SK-N-SH (cell line): ENCODE data around the gene HSPA12A. TPM values are rescaled to one million over a fixed set of nuclear protein-coding genes. Genes with fewer than 3 reads are reported as not detected.

Source experiments
- CTCF ChIA-PET: fragments of 300-600, 350-600 bp; formaldehyde crosslinking; extraction: SDS; loops from one replicate; lab custom pipeline; 2021; lab: Yijun Ruan, JAX
- POLR2A ChIA-PET: fragments of 350-600 bp; sonication (Branson Sonifier 250); formaldehyde crosslinking; extraction: SDS; loops from one replicate; lab custom pipeline; 2020; ENCODE audit warnings: antibody characterized with exemption, inconsistent platforms; lab: Yijun Ruan, JAX
- DNase-seq: peaks from one replicate; pipeline ENCODE4 v3.0.0; 2012
- H2AFZ ChIP-seq: fragments of 200-600 bp; sonication (generic); 2 replicates; pipeline ENCODE4 v1.8.1; 2016; ENCODE audit warnings: antibody characterized with exemption, mild to moderate bottlenecking, low read depth
- H3F3A ChIP-seq: fragments of 200-600 bp; sonication (generic); replicated peaks from 2 replicates; pipeline ENCODE3; 2016; ENCODE audit warnings: antibody characterized with exemption, mild to moderate bottlenecking; ENCODE audit not compliant: insufficient read depth
- H3K27ac ChIP-seq, 2 experiments: fragments of 200-500 bp in 1 of 2; fragments of 200-600 bp in 1 of 2; sonication (Bioruptor generic) in 1 of 2; sonication (generic), shearing (Covaris generic) in 1 of 2; 2 replicates each; pipeline versions ENCODE4 v1.5.1 to v1.6.1; 2014 to 2016; ENCODE audit warnings: low read depth in 2 of 2, inconsistent platforms in 1 of 2, low read length in 1 of 2, mild to moderate bottlenecking in 1 of 2, mixed read lengths in 1 of 2
- H3K27me3 ChIP-seq: fragments of 200-600 bp; sonication (generic), shearing (Covaris generic); 2 replicates; pipeline ENCODE4 v1.6.1; 2016; ENCODE audit warnings: mixed run types; ENCODE audit not compliant: insufficient read depth
- H3K36me3 ChIP-seq, 2 experiments: fragments of 200-500 bp in 1 of 2; fragments of 200-600 bp in 1 of 2; sonication (Bioruptor generic) in 1 of 2; sonication (generic) in 1 of 2; replicated peaks in 1 of 2; 2 replicates each; pipeline versions ENCODE3 to v1.5.1; 2014 to 2016; ENCODE audit warnings: low read length in 1 of 2, mild to moderate bottlenecking in 1 of 2; ENCODE audit not compliant: insufficient read depth in 2 of 2, control insufficient read depth in 1 of 2
- H3K4me1 ChIP-seq, 2 experiments: fragments of 200-500 bp in 1 of 2; fragments of 200-600 bp in 1 of 2; sonication (Bioruptor generic) in 1 of 2; sonication (generic), shearing (Covaris generic) in 1 of 2; 2 replicates each; pipeline versions ENCODE4 v1.5.1 to v1.6.1; 2014 to 2016; ENCODE audit warnings: low read depth in 1 of 2, low read length in 1 of 2, mixed run types in 1 of 2; ENCODE audit not compliant: insufficient read depth in 2 of 2, control insufficient read depth in 1 of 2
- H3K4me2 ChIP-seq: fragments of 200-600 bp; sonication (generic), shearing (Covaris generic); 2 replicates; pipeline ENCODE4 v1.6.1; 2017; ENCODE audit warnings: mixed run types
- H3K4me3 ChIP-seq, 2 experiments: fragments of 200-500 bp in 1 of 2; fragments of 200-600 bp in 1 of 2; sonication (Bioruptor generic) in 1 of 2; sonication (generic), shearing (Covaris generic) in 1 of 2; 2 replicates each; pipeline versions ENCODE4 v1.5.1 to v1.8.1; 2014 to 2016; ENCODE audit warnings: low read depth in 2 of 2, inconsistent platforms in 1 of 2, low read length in 1 of 2, mild to moderate bottlenecking in 1 of 2, mixed read lengths in 1 of 2, moderate library complexity in 1 of 2
- H3K79me2 ChIP-seq: fragments of 200-600 bp; sonication (generic); 2 replicates; pipeline ENCODE4 v1.8.1; 2017; ENCODE audit warnings: mild to moderate bottlenecking; ENCODE audit not compliant: insufficient read depth
- H3K9ac ChIP-seq: fragments of 200-600 bp; sonication (generic); 2 replicates; pipeline ENCODE4 v1.6.1; 2017; ENCODE audit warnings: mixed run types
- H3K9me2 ChIP-seq: fragments of 200-600 bp; sonication (generic); 2 replicates; pipeline ENCODE4 v1.6.1; 2017; ENCODE audit warnings: mixed run types
- H3K9me3 ChIP-seq: fragments of 200-600 bp; sonication (generic); 2 replicates; pipeline ENCODE4 v1.6.1; 2017; ENCODE audit warnings: mixed run types, mild to moderate bottlenecking, moderate library complexity
- H4K20me1 ChIP-seq: fragments of 200-600 bp; sonication (generic); 2 replicates; pipeline ENCODE4 v1.6.1; 2017; ENCODE audit warnings: mild to moderate bottlenecking, mixed run types; ENCODE audit not compliant: insufficient read depth
- CTCF ChIP-seq: fragments of 200-600 bp; sonication (generic); IDR thresholded peaks from 2 replicates; pipeline ENCODE4 v1.6.1; 2017; ENCODE audit warnings: antibody characterized with exemption, mild to moderate bottlenecking, moderate library complexity
- ELF1 ChIP-seq: IDR thresholded peaks from 2 replicates; pipeline ENCODE4 v1.4.0; 2012
- EP300 ChIP-seq, 2 experiments: IDR thresholded peaks; 2 replicates each; pipeline versions ENCODE4 v1.4.0 to v1.6.1; 2012; ENCODE audit warnings: borderline replicate concordance in 1 of 2, low read depth in 1 of 2, low read length in 1 of 2
- GABPA ChIP-seq: IDR thresholded peaks from 2 replicates; pipeline ENCODE4 v1.4.0; 2012; ENCODE audit warnings: low read depth, mild to moderate bottlenecking
- GATA2 ChIP-seq: sonication (generic); formaldehyde crosslinking; IDR thresholded peaks from 2 replicates; pipeline ENCODE4 v1.5.0; 2020; ENCODE audit warnings: mild to moderate bottlenecking, missing genetic modification reagents
- JUND ChIP-seq: IDR thresholded peaks from 2 replicates; pipeline ENCODE4 v1.4.0; 2012
- NFIC ChIP-seq: IDR thresholded peaks from 2 replicates; pipeline ENCODE4 v1.4.0; 2012; ENCODE audit warnings: borderline replicate concordance
- POLR2AphosphoS5 ChIP-seq: IDR thresholded peaks from 2 replicates; pipeline ENCODE4 v1.6.1; 2012; ENCODE audit warnings: low read depth, low read length
- RFX5 ChIP-seq: IDR thresholded peaks from 2 replicates; pipeline ENCODE4 v1.6.1; 2012; ENCODE audit warnings: mild to moderate bottlenecking, improper control_type of control experiment, low read length
- RXRA ChIP-seq: IDR thresholded peaks from 2 replicates; pipeline ENCODE4 v1.4.0; 2012; ENCODE audit warnings: low read depth, mild to moderate bottlenecking, borderline replicate concordance
- SIN3A ChIP-seq: IDR thresholded peaks from 2 replicates; pipeline ENCODE4 v1.6.1; 2012; ENCODE audit warnings: low read depth, mild to moderate bottlenecking, low read length, moderate library complexity, borderline replicate concordance
- SMC3 ChIP-seq: IDR thresholded peaks from 2 replicates; pipeline ENCODE4 v1.6.1; 2012; ENCODE audit warnings: low read depth, low read length, improper control_type of control experiment
- TCF12 ChIP-seq: IDR thresholded peaks from 2 replicates; pipeline ENCODE4 v1.4.0; 2012
- TEAD4 ChIP-seq: IDR thresholded peaks from 2 replicates; pipeline ENCODE4 v1.4.0; 2012; ENCODE audit warnings: mild to moderate bottlenecking, borderline replicate concordance; ENCODE audit not compliant: insufficient read depth
- USF1 ChIP-seq: IDR thresholded peaks from 2 replicates; pipeline ENCODE4 v1.4.0; 2012; ENCODE audit warnings: low read depth, borderline replicate concordance
- YY1 ChIP-seq: IDR thresholded peaks from 2 replicates; pipeline ENCODE4 v1.4.0; 2012; ENCODE audit warnings: low read depth, mild to moderate bottlenecking
- WGBS: methylation state at CpG from one replicate; pipeline ENCODE4 v1.1.6; 2017; ENCODE audit warnings: low lambda C conversion rate; 5-methylcytosine and 5-hydroxymethylcytosine counted together
- polyA plus RNA-seq, 3 experiments: library from polyadenylated mRNA; depleted of rRNA; stranded (reverse); fragments of >200 nt; gene quantifications; 2 replicates each; pipeline ENCODE4 v1.2.3, GENCODE V29; 2012
- TF ChIP-seq, protein P1 (sequence below): IDR thresholded peaks from 2 replicates; pipeline ENCODE4 v1.4.0; 2012; ENCODE audit warnings: low read depth, borderline replicate concordance
- TF ChIP-seq, protein P2 (sequence below): IDR thresholded peaks from 2 replicates; pipeline ENCODE4; 2012

The HSPA12A gene
- polyA plus RNA-seq, 1 of the 3 experiments (the other 2 are of a cell fraction): 2.9 TPM

DNA sequence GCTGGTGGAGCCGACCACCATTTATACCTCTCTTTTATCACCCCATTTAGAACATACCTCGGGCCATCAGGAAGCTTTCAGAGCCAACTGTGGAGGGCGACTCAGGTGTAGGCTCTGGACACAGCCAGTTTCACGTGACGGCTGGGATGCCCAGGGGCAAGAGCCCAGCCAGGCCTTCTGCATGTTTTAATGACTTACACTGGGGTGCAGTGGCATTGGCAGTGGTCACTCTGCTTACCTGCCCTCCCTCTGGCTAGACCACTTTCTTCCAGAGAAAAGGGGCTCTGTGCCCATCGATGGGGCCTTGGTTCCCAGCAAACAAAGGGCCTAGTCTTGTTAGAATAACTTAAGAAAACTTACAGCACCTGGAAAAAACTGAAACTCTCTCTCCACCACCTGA lies 71.7 kb downstream of the HSPA12A start (continued):
- no peak for TF ChIP-seq RFX5
- TF ChIP-seq EP300 (IDR thresholded peaks at IDR 0.05; ENCODE audit: borderline replicate concordance in 1 of 2, low read depth in 1 of 2, low read length in 1 of 2): no peak
- TF ChIP-seq JUND: no peak
- no peak for TF ChIP-seq GABPA
- no peak for TF ChIP-seq SMC3
- TF ChIP-seq, protein P1, sequence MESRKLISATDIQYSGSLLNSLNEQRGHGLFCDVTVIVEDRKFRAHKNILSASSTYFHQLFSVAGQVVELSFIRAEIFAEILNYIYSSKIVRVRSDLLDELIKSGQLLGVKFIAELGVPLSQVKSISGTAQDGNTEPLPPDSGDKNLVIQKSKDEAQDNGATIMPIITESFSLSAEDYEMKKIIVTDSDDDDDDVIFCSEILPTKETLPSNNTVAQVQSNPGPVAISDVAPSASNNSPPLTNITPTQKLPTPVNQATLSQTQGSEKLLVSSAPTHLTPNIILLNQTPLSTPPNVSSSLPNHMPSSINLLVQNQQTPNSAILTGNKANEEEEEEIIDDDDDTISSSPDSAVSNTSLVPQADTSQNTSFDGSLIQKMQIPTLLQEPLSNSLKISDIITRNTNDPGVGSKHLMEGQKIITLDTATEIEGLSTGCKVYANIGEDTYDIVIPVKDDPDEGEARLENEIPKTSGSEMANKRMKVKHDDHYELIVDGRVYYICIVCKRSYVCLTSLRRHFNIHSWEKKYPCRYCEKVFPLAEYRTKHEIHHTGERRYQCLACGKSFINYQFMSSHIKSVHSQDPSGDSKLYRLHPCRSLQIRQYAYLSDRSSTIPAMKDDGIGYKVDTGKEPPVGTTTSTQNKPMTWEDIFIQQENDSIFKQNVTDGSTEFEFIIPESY: no peak

DNA sequence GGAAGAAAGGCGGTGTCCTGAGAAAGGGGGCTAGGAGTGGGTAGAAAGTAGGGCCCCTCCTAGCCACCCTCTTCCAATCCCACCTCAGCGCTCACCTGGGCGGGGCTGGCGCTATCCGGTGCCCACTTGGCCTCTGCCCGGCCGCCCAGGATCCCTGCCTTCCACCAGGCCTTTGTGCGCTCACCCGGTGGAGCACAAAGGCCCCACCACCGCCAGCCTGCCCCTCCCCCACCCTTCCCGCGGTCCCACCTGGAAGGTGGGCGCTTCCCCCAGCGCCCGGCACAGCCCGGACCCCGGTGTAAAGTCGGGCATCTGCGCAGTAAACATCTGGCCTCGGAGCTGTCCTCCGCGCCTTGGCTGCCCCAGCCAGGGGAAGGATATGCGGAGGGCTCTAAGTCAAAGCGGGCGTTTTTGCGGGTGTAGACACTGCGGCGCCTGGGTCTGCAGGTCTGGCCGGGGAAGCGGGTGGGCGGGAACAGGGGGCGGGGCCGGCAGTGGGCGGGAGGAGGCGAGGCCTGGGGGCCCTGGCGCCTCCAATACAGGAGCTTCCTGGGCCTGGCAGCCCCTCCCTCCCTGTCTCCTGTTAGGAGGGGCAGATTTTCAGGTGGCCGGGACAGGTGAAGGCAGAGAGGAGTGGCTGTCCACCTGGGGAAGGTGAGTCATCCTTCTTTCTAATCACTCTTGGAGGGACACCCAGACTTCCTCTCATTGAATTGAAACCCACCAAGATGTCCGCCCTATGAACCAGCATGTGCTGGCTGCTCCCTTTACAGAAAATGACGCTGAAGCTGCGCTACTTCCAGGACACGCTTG lies 72.3 kb downstream of the HSPA12A start:
- Histone ChIP-seq H3F3A (no peaks in the 10 kb centered on the region), H3K4me3 (no peak overlapping the region), H3K9me2 (no peaks in the 10 kb centered on the region), H3K9ac (no peak overlapping the region), H3K27ac (no peak overlapping the region), H3K4me2 (no peak overlapping the region), H3K79me2 (no peaks in the 10 kb centered on the region), H3K9me3 (no peaks in the 10 kb centered on the region), H4K20me1 (no peaks in the 10 kb centered on the region), H2AFZ (no peak overlapping the region), H3K27me3 (no peaks in the 10 kb centered on the region), H3K36me3 (no peaks in the 10 kb centered on the region), H3K4me1 (peaks cover 4 to 11% of the 10 kb centered on the region in 2 experiments; a peak in 2 of 4 replicates)
- 94% methylated on average over 12 of the region's 41 CpGs for WGBS
- DNase-seq: peak; percentile 77
- ChIA-PET POLR2A (no interaction called here), CTCF (interaction anchor here (1.1 kb wide), 1 partner anchor 16 kb away, joined by 3 read pairs; no protein-coding TSS in a partner anchor)
- TF ChIP-seq JUND: no peak
- TF ChIP-seq TCF12: no peak
- no peak for TF ChIP-seq USF1

- H3K9ac ChIP-seq: no peak overlapping the region
- ChIA-PET CTCF (interaction anchor here (0.6 to 1.7 kb wide), 4 partner anchors 8 to 505 kb away, joined by 3 to 7 read pairs (median 3); no protein-coding TSS in a partner anchor), POLR2A (no interaction called here)
- TF ChIP-seq, protein P2, sequence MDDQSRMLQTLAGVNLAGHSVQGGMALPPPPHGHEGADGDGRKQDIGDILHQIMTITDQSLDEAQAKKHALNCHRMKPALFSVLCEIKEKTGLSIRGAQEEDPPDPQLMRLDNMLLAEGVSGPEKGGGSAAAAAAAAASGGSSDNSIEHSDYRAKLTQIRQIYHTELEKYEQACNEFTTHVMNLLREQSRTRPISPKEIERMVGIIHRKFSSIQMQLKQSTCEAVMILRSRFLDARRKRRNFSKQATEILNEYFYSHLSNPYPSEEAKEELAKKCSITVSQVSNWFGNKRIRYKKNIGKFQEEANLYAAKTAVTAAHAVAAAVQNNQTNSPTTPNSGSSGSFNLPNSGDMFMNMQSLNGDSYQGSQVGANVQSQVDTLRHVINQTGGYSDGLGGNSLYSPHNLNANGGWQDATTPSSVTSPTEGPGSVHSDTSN: no peak
- TF ChIP-seq TEAD4 (no peak), JUND (no peak), GATA2 (CRISPR knock-in tag) (no peak), EP300 (IDR thresholded peaks at IDR 0.05; ENCODE audit: borderline replicate concordance in 1 of 2, low read depth in 1 of 2, low read length in 1 of 2) (no peak), POLR2AphosphoS5 (no peak), ELF1 (no peak), NFIC (no peak), CTCF (no peak), RXRA (no peak), YY1 (no peak), SIN3A (no peak), RFX5 (no peak)
- 80% methylated on average over 4 of the region's 5 CpGs for WGBS
- no peaks in the 10 kb centered on the region for H3K9me3 ChIP-seq
- H2AFZ ChIP-seq: no peak overlapping the region
- H4K20me1 ChIP-seq: no peaks in the 10 kb centered on the region
- H3K4me1 ChIP-seq: peaks cover 4 to 11% of the 10 kb centered on the region in 2 experiments; a peak in 2 of 4 replicates
- H3K4me2 ChIP-seq: no peak overlapping the region
- no peaks in the 10 kb centered on the region for H3K79me2 ChIP-seq
- H3K36me3 ChIP-seq: no peaks in the 10 kb centered on the region
- no peak overlapping the region for H3K4me3 ChIP-seq
- H3F3A ChIP-seq: no peaks in the 10 kb centered on the region
- DNase-seq: no peak
- no peaks in the 10 kb centered on the region for H3K9me2 ChIP-seq
- no peaks in the 10 kb centered on the region for H3K27me3 ChIP-seq
- H3K27ac ChIP-seq: no peak overlapping the region
Observed at GRCh38 chr10:116669080-116669479, 73.3 kb downstream of the HSPA12A start.
